Gastrocnemius medialis (tissue), 4 donors: Measurements from ENCODE around the gene ARID5B.

ENCODE experiments used
- POLR2A ChIP-seq, 2 donors: fragments of 450-650 bp; IDR thresholded peaks; one replicate each; pipeline ENCODE4 v1.6.1; 2017; ENCODE audit warnings: antibody characterized with exemption in 2 of 2, mild to moderate bottlenecking in 2 of 2, moderate library complexity in 2 of 2
- TF ChIP-seq, protein P1 (sequence below), 5 experiments: fragments of 450-650 bp in 3 of 5; fragments of 200-600 bp in 2 of 5; sonication (generic) in 2 of 5; IDR thresholded peaks in 4 of 5; conservative IDR thresholded peaks in 1 of 5; 1 replicate in 4 of 5; 2 replicates in 1 of 5; pipeline ENCODE4 v1.5.1; 2016 to 2019; ENCODE audit warnings: antibody characterized with exemption in 5 of 5, mild to moderate bottlenecking in 3 of 5, moderate library complexity in 3 of 5

DNA sequence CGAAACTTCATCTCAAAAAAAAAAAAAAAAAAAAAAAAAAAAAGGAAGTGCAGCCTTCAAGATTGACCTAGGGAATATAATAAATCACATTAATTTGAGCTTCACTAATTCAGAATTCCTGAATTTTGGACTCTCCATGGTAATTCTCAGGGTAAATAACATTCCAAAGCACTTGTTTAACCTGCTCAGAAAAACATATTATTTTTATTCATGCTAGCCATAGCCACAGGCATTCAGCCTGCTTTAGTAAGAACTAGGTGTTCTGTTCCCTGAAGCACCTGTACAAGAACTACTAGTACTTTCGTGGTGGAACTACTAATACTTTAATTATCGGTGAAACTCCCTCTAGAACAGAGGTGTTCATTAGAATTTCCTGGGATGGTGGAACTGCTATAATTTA, 197.8 kb downstream of the ARID5B start:
- TF ChIP-seq, protein P1, sequence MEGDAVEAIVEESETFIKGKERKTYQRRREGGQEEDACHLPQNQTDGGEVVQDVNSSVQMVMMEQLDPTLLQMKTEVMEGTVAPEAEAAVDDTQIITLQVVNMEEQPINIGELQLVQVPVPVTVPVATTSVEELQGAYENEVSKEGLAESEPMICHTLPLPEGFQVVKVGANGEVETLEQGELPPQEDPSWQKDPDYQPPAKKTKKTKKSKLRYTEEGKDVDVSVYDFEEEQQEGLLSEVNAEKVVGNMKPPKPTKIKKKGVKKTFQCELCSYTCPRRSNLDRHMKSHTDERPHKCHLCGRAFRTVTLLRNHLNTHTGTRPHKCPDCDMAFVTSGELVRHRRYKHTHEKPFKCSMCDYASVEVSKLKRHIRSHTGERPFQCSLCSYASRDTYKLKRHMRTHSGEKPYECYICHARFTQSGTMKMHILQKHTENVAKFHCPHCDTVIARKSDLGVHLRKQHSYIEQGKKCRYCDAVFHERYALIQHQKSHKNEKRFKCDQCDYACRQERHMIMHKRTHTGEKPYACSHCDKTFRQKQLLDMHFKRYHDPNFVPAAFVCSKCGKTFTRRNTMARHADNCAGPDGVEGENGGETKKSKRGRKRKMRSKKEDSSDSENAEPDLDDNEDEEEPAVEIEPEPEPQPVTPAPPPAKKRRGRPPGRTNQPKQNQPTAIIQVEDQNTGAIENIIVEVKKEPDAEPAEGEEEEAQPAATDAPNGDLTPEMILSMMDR (IDR thresholded peaks at IDR 0.05 in 4 of 5, conservative IDR thresholded peaks at IDR 0.05 in 1 of 5) = no peak
- no peak for TF ChIP-seq POLR2A (IDR thresholded peaks at IDR 0.05)
